NCI-H2196 (cell line): ENCODE results near the gene CEP295NL.
A peak's percentile ranks its signal among the peaks of the same experiment; 100 is the strongest.
"Not testable (repeated sequence)": the region's sequence is repeated elsewhere in the genome, so short reads cannot be mapped to it uniquely, and the experiment has no call there.

ENCODE experiments used
- DNase-seq: peaks from one replicate; lab custom pipeline; 2025; ENCODE audit not compliant: unreplicated experiment; lab: John Stamatoyannopoulos, UW

Gene CEP295NL

DNA sequence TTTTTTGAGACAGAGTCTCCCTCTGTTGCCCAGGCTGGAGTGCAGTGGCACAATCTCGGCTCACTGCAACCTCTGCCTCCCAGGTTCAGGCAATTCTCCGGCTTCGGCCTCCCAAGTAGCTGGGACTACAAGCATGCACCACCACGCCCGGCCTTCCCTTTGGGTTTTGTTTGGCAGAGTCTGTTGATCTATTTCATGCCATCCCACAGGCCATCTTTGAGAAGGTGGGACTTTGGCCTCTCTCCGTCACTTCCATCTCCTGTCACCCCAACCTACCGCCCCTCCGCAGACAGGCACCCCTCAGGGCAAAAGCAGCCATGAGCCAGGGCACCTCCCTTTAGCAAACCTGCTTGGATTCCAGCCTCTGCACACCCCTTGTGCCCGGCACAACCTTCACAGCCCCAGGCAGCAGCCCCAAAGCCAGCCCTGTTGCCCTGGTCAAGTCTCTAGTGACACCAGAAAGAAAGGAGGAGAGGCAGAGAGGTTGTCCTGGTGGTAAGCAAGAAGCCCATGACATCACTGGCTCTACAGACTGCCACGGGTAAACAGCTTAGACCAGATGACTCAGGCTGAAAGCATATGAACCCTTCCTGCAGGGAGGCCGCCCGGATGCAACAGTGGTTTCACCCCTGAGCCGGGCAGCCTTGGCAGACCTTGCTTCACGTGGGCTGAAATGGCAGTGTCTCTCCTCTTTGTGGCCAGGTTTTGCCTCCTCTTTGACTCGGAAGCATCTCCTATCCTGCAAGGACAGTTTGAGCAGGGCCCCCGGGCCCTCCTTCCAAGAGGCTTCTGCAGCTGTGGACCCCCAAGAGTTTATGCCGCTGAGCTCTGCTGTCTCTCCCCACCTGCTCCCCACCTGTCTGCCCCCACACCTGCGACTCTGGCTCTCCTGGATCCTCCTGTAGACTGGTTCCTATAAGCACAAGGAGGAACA, 30.3 kb upstream of the CEP295NL start:
- peak; percentile 79 for DNase-seq

DNA sequence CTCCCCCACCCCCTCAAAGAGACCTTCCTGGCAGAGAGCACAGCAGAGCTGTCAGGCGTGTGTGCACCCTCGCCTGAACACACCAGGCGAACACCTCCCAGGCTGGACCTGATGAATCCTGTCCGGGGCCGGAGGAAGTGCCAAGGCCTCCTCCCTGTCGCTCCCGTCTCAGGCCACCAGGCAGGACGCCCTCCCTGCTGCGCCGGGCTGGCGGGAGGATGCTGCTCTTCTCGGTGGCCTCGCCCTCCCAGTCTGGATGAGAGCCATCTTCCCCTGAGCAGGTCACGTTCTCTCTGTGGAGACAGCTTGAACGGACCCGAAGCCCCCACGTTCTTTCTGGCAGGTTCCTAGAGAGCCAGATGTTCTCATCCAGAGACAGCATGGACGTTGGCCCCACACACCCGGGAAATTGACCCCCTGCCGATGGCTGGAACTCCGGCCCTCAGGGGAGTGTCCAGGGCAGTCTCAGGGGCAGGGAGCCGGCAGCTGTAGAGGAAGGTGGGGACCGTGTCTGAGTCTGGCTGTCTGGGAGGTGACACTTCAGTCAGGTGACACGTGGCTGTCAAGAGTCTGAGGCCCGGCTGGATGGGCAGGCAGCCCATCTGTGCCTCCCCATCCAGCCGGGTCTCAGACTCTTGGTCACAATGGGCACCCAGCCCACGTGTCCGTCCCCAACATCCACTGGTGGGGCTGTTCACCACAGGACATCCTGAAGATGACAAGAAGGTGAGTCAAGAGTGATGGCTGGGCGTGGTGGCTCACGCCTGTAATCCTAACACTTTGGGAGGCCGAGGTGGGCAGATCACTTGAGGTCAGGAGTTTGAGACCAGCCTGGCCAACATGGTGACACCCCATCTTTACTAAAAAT, 27.1 kb upstream of the CEP295NL start:
- no peak for DNase-seq

DNA sequence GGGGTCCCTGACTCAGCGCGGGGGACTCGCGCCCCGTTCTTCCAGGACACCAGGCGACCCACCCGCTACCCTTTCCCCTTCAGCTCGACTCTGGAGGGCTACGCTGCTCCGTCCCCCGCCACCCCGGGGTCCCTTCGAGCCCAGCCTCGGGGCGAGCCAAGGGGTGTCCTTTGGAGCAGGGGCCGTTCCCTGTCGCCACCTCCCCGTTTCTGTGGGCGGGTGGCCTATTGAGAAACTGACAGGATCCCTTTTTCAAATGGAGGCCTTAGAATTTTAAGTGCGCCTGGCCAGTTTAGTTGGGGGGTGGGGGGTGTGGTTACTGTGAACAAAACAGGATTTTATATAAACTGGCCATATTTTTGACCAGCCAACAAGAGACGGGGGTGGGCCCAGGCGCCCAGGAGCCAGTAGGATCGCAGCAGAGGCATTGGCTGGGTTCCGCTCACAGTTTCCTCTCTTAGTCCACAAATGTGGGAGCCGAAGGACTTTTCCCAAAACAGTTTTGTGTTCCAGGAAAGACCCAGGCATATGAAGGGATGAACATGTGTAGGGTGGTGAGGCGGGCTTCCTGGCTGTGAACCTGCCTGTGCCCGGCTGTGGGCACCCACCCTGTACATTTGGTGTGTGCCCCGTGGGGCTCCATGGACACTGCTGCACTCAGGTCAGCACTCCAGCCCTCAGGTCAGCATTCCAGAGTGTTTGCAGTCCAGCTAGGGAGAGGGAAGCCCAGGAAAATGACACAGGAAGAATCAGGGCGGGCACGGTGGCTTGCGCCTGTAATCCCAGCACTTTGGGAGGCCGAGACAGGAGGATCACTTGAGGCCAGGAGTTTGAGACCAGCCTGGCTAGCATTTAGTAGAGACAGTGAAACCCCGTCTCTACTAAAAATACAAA, 22.9 kb upstream of the CEP295NL start:
- peak; percentile 34 for DNase-seq

DNA sequence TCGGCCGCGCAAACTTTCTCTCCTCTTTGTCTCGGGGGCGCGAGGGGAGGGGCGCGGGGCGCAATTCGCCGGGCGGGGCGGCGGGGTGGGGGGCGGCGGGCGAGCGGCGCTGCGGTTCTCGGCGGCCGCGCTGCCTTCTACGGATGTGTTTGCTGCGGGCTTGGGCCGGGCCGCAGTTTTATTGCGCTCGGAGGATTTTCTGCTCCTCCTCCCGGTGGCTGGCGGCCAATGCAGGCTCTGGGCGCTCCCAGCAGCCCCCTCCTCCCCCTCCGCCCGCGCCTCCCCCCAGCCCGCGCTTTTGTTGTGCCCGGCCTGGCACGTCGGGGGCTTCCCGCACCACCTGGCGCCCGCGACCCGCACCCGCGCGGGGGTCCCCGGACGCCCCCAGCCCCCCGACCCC, 22.2 kb upstream of the CEP295NL start, which contains the start of gene TIMP2:
Gene TIMP2 (minus strand): TSS at position 154 of the 400 bp plus-strand sequence. CDS start 299 bp downstream, outside the sequence.
- peak; percentile 93 for DNase-seq

DNA sequence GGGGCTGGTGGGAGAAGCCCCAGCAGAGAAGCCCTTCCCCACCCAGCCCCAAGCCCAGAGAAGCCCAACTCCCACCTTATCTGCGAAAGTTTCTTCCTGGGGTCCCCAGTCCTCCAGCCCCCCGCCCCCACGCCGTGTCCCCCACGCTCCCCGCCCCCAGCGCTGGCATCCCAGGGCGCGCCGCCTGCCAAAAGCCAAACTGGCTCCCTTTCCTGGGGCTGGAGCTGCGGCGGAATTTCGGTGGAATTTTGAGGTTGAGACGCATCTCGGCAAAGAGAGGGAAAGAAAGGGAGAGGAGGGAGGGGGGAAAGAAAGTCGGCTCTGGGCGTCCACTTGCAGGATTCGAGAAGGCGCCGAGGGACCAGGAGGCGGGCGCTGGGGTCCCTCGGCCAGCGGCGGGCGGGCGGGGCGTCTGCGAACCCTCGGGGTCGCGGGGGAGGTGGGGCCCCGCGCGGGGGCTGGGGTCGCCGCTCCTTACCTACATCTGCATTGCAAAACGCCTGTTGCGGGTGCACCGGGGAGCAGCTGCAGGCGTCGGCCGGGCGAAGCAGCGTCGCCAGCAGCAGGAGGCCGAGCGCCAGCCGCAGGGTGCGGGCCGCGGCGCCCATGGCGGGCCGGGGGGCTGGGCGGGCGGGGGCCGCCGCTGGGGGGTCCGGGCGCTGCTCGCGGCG, 21.6 kb upstream of the CEP295NL start:
- DNase-seq: no peak

DNA sequence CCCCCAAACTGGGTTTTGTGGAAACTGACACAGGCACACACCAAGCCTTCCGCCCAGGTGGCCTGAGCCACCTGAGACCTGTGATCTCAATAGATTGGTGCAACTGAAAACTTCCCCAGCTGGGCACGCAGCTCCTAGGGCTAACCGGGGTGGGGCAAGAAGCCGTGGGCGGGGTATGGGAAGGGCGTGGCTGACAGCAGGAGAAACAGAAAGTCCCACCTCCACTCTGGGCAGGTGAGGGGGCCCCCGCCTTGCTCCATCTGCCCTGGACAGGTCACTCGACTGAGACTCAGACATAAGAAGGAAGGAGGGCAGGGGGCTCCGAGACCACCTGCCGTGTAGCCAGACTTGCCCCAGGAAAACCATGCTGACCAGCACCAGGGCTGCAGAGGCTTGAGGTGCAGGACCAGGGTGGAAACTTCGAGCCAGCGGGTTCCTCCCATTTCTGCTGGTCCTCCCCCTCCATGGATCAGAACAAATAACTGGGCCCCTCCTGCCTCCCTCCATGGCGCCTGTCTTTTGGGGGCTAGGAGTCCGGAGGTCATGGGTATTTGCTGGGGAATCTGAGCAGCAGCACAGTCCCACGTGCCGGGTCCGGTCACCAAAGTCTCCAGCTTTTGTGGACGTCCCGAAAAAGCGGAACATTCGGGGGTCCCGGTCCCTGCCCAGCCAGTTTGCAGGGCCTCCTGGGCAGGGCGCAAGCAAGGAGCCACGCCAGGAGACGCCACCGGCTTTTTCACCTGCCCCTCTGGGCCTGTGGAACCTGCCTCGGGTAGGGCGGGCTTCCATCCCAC, 20.9 kb upstream of the CEP295NL start:
- DNase-seq: peak; percentile 88

DNA sequence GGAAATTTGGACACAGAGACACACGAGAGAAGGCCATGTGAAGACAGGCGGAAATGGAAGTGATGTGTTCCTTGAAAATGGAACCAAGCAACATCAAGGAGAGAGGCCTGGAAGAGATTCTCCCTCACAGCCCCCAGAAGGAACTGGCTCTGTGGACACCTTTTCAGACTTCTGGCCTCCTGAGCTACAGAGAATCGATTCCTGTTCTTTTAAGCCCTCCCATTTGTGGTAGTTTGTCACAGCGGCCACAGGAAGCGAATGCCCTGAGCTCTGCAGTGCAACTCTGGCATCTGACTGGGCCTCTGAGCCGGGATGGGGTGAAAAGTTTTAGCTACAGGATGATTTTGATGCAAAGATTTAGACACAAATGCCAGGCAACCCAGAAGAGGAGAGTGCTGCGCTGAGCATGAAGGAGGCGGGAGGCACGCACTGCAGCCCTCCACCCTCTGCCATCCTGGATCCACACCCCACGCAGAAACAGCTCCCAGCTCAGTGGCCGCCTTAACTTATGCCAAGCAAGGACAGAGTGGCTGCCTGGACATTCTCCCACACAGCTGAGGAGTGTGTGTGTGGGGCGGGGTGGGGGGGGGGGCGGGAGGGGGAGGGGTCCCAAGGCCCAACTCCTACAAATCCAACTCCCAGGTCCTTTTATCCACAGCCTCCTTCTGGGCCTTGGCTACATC, 20.0 kb upstream of the CEP295NL start:
- DNase-seq: no peak

DNA sequence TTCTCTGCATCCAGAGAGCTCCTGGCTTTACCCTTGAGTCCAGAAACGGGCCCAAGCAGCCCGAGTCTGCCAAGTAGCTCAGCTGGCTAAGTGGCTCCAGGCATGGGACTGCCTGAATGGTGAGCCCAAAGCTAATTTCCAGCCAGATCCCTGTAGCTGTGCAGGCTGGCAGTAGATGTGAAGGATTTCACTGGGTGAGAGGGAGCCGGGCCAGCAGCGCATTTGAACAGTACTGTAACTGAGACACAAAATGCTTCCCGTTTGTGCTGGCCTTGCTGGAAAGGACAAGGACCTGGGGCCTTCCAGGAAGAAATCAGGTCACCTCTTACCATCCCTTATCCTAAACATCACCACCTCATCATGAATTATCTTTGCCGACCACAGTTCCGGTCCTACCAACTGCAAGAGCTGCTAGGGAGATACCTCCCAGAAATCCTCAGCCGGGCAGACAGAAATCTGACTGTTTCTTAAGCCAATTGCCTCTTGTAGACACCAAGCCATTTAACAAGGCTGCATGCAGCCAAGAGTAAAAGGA, 18.5 kb upstream of the CEP295NL start:
- DNase-seq: no peak

DNA sequence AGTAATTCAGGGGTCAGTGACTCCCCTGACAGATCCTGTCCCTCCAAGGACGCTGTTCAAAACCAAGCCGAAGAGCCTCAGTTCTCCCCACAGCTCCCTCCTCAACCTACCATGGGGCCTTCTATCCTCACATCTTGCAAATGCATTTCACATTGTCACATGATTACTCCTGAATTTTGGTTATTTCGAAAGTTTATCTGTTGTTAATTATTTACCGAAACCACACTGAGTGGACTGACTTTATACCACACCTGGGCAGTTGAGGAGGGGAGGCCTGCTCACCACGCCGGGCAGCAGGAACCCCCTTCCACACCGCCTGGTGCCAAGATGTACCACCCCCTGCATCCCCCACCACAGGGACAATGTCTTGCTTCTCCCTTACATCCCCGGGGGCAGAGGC, 17.5 kb upstream of the CEP295NL start:
- no peak for DNase-seq

DNA sequence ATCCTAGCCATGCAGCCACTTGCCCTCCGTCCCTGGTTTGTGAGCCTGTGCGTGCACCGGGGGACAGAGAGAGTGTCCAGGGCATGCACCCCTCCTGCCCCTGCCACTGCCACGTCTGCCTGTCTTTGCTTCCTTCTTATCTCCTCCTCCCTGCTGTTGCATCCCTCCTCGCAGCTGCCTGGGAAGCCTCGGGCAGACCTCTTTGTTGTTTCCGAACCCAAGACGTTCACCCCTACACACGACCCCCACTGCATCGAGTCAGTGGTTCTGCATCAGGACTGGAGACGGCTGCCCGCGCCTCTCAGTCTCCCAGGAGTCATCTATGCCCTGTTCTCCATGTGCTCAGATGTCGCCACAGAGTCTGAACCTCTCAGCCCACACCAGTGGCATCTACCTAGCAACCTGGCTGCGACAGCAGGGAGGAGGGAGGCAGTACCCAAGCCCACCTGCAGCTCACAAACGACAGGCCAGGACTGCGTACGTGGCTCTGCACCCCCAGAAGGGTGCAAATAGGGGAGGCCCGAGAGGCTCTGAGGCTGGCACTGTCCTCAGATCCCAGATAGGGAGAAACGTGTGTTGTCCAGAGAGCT, 17.0 kb upstream of the CEP295NL start:
- DNase-seq: no peak

DNA sequence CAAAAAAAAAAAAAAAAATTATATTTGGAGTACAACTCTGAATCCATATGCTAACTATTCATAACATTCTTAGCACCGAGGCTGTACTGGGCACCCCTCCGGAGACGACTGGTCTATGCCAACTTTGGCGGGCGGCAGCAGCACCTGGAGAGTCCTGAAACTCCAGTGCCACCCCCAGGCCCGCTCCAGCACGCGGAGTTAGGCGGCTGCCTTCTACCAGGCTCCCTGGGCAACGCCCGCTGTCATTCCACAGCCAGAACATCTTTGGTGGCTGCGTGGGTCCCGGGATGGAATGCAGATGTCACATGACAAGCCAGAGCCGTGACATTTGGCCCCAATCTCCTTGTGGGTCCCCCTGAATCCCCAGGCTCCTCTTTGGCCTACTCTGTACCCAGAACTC, 16.0 kb upstream of the CEP295NL start:
- DNase-seq: no peak

DNA sequence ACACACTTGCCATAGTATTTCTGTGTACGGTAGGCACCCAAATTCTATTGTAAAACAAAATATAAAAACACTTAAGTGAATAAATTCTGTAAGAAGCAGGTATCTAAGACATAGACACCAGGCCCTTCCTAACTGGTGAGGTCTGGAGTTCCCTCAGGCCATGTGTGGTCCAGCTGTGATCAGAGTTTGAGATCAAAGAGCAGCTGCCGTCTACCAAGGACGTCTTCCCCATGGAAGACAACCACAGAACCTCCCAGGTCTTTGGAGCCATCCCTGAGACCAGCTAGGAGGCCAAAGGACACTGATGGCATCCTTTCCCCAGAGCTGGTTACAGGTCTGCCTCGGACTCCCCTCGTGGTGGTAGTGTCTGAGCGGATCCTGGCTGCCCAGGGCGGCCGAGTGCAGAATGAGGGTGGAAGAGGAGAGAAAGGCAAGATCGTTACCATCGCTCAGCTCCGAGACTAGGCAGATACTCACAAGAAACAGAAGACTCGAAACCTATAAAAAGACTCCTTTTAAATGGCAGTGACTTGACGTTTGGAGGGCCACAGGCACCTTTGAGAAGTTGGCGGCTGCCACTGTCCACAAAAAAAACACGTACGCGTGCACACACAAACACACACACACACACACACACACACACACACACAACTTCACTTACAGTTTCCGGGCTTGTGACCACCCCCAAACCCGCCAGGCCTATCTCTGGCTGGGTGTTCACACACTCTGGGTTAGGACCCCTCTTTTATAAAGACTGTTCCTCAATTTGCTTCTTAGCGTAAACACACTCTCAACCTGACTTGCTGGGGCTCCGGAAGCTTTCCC, 14.7 kb upstream of the CEP295NL start:
- DNase-seq: no peak

DNA sequence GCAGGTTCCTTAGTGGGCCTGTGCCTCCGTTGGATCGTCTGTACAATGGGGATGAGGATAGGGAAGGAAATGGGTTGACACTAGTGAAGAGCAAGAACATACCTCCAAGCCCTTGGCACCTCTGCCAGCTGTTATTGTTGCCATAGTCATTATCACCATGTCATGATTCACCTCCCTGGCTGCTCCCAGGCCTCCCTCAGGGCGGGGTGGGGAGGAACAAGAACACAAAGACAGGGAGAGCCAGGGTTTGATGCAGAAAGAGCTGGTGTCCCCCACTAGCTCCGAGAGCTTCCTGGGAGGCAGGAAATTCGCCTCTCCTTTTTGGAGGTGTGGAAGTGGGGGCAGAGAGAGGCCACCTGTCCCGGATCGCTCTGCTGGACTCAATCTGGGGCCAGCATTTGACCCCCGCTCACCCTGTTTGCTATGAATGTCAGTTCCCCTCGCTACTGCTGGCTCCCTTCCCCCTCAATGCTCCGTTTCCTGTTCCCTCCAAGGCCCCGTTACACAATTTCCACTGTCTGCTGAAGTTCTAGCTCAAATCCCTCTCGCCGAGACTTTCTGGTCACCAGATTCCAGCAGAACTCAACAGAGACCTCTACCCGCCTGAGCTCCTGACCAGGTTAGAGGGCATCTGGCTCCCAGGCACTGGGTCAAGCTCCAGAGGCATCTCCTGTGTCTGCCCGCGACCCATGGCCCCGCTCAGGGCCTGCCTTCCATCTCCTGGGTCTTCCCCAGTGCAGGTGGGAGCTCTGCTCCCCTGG, 13.1 kb upstream of the CEP295NL start:
- DNase-seq: no peak

DNA sequence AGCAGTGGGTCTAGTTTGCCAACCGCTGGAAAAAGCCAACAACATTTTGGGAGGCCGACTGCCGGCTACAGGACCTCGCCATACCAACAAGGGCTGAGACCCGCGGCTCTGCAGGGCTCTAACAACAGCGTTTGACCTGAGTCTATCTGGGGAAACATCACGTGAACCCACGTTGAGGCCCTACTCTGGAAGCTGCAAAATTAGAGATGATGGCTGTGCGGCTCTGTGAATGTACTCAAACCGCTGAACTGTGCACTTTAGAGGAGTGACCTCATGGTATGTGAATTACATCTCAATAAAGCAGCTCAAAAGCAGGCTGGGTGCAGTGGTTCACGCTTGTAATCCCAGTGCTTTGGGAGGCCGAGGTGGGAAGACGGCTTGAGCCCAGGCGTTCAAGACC, 10.1 kb upstream of the CEP295NL start:
- DNase-seq: no peak

DNA sequence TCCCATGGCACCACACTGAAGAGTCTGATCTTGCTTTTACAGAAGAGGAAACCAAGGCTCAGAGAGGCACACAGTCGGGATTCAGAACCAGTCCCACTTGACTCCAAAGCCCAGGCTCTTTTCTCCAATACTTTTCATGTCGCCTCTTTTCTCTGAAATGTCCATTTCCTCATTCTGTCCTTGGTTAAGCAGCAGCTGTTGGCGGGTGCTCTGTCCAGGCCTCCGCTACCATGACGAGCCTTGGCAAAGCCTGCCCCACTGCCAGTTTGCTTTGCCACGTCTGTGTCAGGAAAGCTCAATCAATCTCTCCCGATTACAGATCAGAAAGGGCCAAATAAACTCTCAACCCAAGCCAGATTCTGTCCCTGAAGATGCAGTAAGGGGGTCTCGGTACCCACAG, 9.1 kb upstream of the CEP295NL start:
- peak; percentile 31 for DNase-seq

DNA sequence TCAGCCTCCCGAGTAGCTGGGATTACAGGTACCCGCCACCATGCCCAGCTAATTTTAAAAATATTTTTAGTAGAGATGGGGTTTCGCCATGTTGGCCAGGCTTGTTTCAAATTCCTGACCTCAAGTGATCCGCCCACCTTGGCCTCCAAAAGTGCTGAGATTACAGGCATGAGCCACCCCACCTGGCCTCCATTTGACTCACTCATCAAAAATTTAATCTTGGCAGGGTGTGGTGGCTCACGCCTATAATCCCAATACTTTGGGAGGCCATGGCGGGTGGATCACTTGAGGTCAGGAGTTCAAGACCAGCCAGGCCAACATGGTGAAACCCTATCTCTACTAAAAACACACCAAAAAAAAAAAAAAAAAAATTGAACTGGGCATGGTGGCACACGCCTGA, 8.5 kb upstream of the CEP295NL start:
- not testable (repeated sequence) for DNase-seq
